Breast epithelium (tissue), 4 donors: Measurements from ENCODE around the gene SARS2. TPM values are rescaled to one million over a fixed set of nuclear protein-coding genes. Genes with fewer than 3 reads are reported as not detected.

Experiments
- DNase-seq, 2 donors: peaks; one replicate each; pipeline ENCODE4 v3.0.0-alpha.2; 2019; ENCODE audit warnings: low spot score in 2 of 2
- H3K27ac ChIP-seq, 2 donors: fragments of 200-600 bp; sonication (generic) in 1 of 2; one replicate each; pipeline ENCODE4 v1.5.1; 2016 to 2019; ENCODE audit warnings: mild to moderate bottlenecking in 1 of 2
- H3K27me3 ChIP-seq, 2 donors: fragments of 200-600 bp; sonication (generic) in 1 of 2; one replicate each; pipeline versions ENCODE4 v1.5.1 to v1.6.0; 2017 to 2019; ENCODE audit warnings: control low read depth in 1 of 2, mild to moderate bottlenecking in 1 of 2
- H3K36me3 ChIP-seq: fragments of 200-600 bp; one replicate; pipeline ENCODE4 v1.5.1; 2019
- H3K4me1 ChIP-seq, 2 donors: fragments of 200-600 bp; sonication (generic); one replicate each; pipeline ENCODE4 v1.5.1; 2016 to 2019; ENCODE audit warnings: control low read depth in 1 of 2
- H3K4me3 ChIP-seq, 3 donors: fragments of 200-600 bp; sonication (generic); 1 replicate in 2 of 3; 2 replicates in 1 of 3; pipeline ENCODE4 v1.5.1; 2016 to 2019; ENCODE audit warnings: mild to moderate bottlenecking in 3 of 3, moderate library complexity in 2 of 3
- H3K9me3 ChIP-seq, 2 donors: fragments of 200-600 bp; sonication (generic) in 1 of 2; one replicate each; pipeline ENCODE4 v1.5.1; 2016 to 2019; ENCODE audit warnings: control low read depth in 1 of 2
- CTCF ChIP-seq, 3 donors: fragments of 450-650 bp; IDR thresholded peaks; one replicate each; pipeline ENCODE4 v1.5.1; 2016 to 2017; ENCODE audit warnings: antibody characterized with exemption in 3 of 3, mild to moderate bottlenecking in 3 of 3, moderate library complexity in 3 of 3
- POLR2A ChIP-seq: fragments of 450-650 bp; IDR thresholded peaks from one replicate; pipeline ENCODE4 v1.6.1; 2016; ENCODE audit warnings: antibody characterized with exemption, mild to moderate bottlenecking, moderate library complexity
- POLR2AphosphoS5 ChIP-seq, 3 donors: sonication (generic); formaldehyde crosslinking; IDR thresholded peaks; one replicate each; pipeline ENCODE4 v1.6.1; 2017; ENCODE audit warnings: antibody characterized with exemption in 3 of 3
- intact Hi-C: fragments of 100-400 bp; cut with DNase I; formaldehyde crosslinking; loops from one replicate; pipeline ENCODE4 v1.15.1; 2023; ENCODE audit warnings: low total_unique reads
- total RNA-seq, 3 donors: library from RNA; depleted of rRNA; stranded (reverse); fragments of >200 nt; gene quantifications; one replicate each; pipeline ENCODE4 v1.1.0, GENCODE V29; 2016

The SARS2 gene
- total RNA-seq, 3 donors from 2014 or later: 10.9 to 22.6 (median 18.9) TPM

GRCh38 chr19:38920602-38921419 lies 9.8 kb downstream of the SARS2 start:
- no peak overlapping the region for H3K4me3 ChIP-seq
- intact Hi-C loops: no loop called here
- H3K9me3 ChIP-seq: no peaks in the 10 kb centered on the region
- H3K27me3 ChIP-seq: no peaks in the 10 kb centered on the region
- no peaks in the 10 kb centered on the region for H3K4me1 ChIP-seq
- H3K27ac ChIP-seq: no peak overlapping the region
- TF ChIP-seq CTCF (IDR thresholded peaks at IDR 0.05) (no peak), POLR2A (no peak), POLR2AphosphoS5 (IDR thresholded peaks at IDR 0.05) (no peak)
- no peak for DNase-seq
- H3K36me3 ChIP-seq: no peaks in the 10 kb centered on the region

- no peak for TF ChIP-seq POLR2A
- Histone ChIP-seq H3K27ac (no peak overlapping the region), H3K27me3 (no peaks in the 10 kb centered on the region), H3K4me3 (no peak overlapping the region), H3K9me3 (no peaks in the 10 kb centered on the region), H3K36me3 (no peaks in the 10 kb centered on the region), H3K4me1 (no peaks in the 10 kb centered on the region)
- no peak for DNase-seq
- intact Hi-C loops: no loop called here
Measured at GRCh38 chr19:38919837-38920601, 10.5 kb downstream of the SARS2 start.

- H3K27ac ChIP-seq: no peak overlapping the region
- no peaks in the 10 kb centered on the region for H3K4me1 ChIP-seq
- H3K4me3 ChIP-seq: no peak overlapping the region
- intact Hi-C loops: no loop called here
- no peaks in the 10 kb centered on the region for H3K27me3 ChIP-seq
- H3K36me3 ChIP-seq: no peaks in the 10 kb centered on the region
- no peaks in the 10 kb centered on the region for H3K9me3 ChIP-seq
- TF ChIP-seq POLR2AphosphoS5 (IDR thresholded peaks at IDR 0.05) (no peak), CTCF (IDR thresholded peaks at IDR 0.05) (no peak)
- no peak for DNase-seq
Measured at GRCh38 chr19:38918526-38918925, 12.0 kb downstream of the SARS2 start.

GRCh38 chr19:38917921-38918491 lies 12.6 kb downstream of the SARS2 start:
- intact Hi-C loops: no loop called here
- no peak for TF ChIP-seq POLR2AphosphoS5 (IDR thresholded peaks at IDR 0.05)
- no peak for TF ChIP-seq CTCF (IDR thresholded peaks at IDR 0.05)
- TF ChIP-seq POLR2A: no peak
- no peak for DNase-seq
- Histone ChIP-seq H3K36me3 (no peaks in the 10 kb centered on the region), H3K4me3 (no peak overlapping the region), H3K27ac (no peak overlapping the region), H3K4me1 (no peaks in the 10 kb centered on the region), H3K9me3 (no peaks in the 10 kb centered on the region), H3K27me3 (no peaks in the 10 kb centered on the region)

GRCh38 chr19:38917516-38917915 lies 13.0 kb downstream of the SARS2 start:
- Histone ChIP-seq H3K4me1 (no peaks in the 10 kb centered on the region), H3K9me3 (no peaks in the 10 kb centered on the region), H3K4me3 (no peak overlapping the region), H3K27me3 (no peaks in the 10 kb centered on the region), H3K27ac (no peak overlapping the region), H3K36me3 (no peaks in the 10 kb centered on the region)
- no peak for TF ChIP-seq CTCF (IDR thresholded peaks at IDR 0.05)
- no peak for TF ChIP-seq POLR2AphosphoS5 (IDR thresholded peaks at IDR 0.05)
- no peak for TF ChIP-seq POLR2A
- no peak for DNase-seq
- intact Hi-C loops: no loop called here
